ENCODE data around the gene ACOX3. TPM values are rescaled to one million over a fixed set of nuclear protein-coding genes. Genes with fewer than 3 reads are reported as not detected.

ACOX3 gene
- polyA plus RNA-seq, 3 donors: 12.7 to 14.6 (median 13.7) TPM

GRCh38 chr4:8325291-8325973, 115.1 kb downstream of the ACOX3 start:
- H3K27ac ChIP-seq (ENCODE audit: low read depth, low read length): no peak overlapping the region
- WGBS, 3 donors: 64 to 82% (median 81%) methylated on average over 8 of the region's 8 CpGs

GRCh38 chr4:8324640-8325239, 115.8 kb downstream of the ACOX3 start:
- no peak overlapping the region for H3K27ac ChIP-seq (ENCODE audit: low read depth, low read length)
- WGBS, 3 donors: 74 to 83% (median 83%) methylated on average over 6 of the region's 6 CpGs

DNA sequence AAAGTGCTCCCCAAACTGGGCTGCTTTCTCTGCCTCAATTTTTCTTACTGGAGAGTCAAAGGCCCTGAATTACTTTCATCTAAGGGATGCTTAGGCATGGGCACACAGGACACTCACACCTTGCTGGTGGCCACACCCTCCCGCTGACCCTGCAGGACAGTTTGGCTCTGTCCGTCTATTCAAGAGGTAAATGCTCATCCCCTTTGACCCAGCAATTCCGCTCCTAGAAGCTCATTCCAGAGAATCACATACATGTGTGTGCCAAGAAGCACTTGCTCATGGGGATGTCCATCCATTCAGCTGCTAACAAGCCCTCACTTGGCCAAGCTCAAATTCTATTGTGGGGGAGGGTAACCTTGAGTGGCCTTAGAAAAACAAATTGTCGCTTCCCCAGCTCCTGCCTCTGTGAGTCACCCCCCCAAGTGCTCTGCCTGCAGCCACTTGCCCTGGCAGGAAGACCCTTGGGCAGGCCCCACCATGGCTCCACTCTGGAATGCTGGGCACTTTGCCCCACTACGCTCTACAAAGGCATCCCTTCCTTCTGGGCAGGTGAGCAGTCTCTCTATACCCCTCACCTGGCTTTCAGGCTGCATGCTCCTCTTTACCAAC, 116.5 kb downstream of the ACOX3 start:
- no peak overlapping the region for H3K27ac ChIP-seq (ENCODE audit: low read depth, low read length)
- WGBS, 3 donors: 76 to 87% (median 85%) methylated on average over 5 of the region's 5 CpGs

GRCh38 chr4:8322794-8323704, 117.5 kb downstream of the ACOX3 start:
- 69 to 77% (median 76%) methylated on average over 9 of the region's 9 CpGs for WGBS, 3 donors

GRCh38 chr4:8321771-8322170, 118.8 kb downstream of the ACOX3 start:
- H3K27ac ChIP-seq (ENCODE audit: low read depth, low read length): no peak overlapping the region
- 73 to 75% (median 75%) methylated on average over 5 of the region's 5 CpGs for WGBS, 3 donors

More at GRCh38 chr4:8322794-8323704, 117.5 kb downstream of the ACOX3 start:
- H3K27ac ChIP-seq (ENCODE audit: low read depth, low read length): no peak overlapping the region

DNA sequence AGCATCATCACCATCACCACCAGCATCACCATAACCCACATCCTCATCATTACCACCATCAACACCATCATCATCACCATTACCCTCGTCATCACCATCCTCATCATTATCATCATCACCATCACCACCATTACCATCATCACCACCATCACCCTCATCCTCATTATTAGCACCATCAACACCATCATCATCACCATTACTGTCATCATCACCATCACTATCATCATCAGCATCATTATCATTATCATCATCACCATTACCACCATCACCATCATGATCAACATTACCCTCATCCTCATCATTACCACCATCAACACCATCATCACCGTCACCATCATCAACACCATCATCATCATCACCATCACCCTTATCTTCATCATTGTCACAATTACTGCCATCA, 119.3 kb downstream of the ACOX3 start:
- WGBS, 3 donors: 91 to 92% (median 91%) methylated on average over 2 of the region's 2 CpGs
- H3K27ac ChIP-seq (ENCODE audit: low read depth, low read length): no peak overlapping the region

DNA sequence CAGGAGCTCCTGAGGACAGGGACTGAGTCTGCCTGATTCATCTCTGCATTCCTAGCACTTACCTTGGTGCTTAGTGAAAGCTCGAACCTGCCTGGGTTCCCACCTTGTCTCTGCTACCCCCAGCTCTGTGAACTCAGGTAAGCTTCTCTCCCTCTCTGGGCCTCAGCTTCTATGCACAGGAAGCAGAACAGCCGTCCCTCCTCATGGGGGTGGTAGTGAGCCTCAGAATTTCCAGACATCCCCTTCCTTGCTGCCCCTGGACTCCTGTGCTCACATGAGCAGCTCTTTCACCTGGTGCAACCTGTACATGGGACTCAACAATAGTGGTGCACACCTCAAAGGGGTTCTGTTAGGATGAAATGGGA, 120.2 kb downstream of the ACOX3 start:
- no peak overlapping the region for H3K27ac ChIP-seq (ENCODE audit: low read depth, low read length)
- 73 to 77% (median 76%) methylated on average over 2 of the region's 2 CpGs for WGBS, 3 donors

GRCh38 chr4:8319731-8320385, 120.7 kb downstream of the ACOX3 start:
- H3K27ac ChIP-seq (ENCODE audit: low read depth, low read length): no peak overlapping the region
- 34 to 64% (median 39%) methylated on average over 13 of the region's 13 CpGs for WGBS, 3 donors

- H3K27ac ChIP-seq (ENCODE audit: low read depth, low read length): no peak overlapping the region
- 79 to 87% (median 82%) methylated on average over 6 of the region's 6 CpGs for whole genome bisulfite sequencing, 3 donors
Measured at GRCh38 chr4:8319061-8319460, 121.5 kb downstream of the ACOX3 start.

GRCh38 chr4:8318509-8318908, 122.0 kb downstream of the ACOX3 start:
- WGBS, 3 donors: 96 to 97% (median 96%) methylated on average over 7 of the region's 7 CpGs
- H3K27ac ChIP-seq (ENCODE audit: low read depth, low read length): no peak overlapping the region

DNA sequence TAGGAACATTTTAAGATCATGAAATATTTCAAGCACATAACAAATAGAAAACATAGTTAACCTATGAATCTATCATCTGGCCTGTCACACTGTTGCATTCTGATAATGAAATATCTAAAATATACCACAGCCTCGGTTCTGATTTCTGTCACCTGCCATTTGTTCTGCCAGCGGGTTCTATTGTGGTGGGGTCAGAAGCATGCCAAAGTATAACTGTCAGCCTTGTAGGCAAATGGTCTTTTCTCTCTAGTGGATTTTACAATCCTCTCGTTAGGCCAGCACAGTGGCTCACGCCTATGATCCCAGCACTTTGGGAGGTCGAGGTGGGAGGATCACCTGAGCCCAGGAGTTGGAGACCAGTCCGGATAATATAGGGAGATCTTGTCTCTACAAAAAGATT, 123.0 kb downstream of the ACOX3 start:
- WGBS, 3 donors: 87 to 90% (median 87%) methylated on average over 6 of the region's 6 CpGs
- no peak overlapping the region for H3K27ac ChIP-seq (ENCODE audit: low read depth, low read length)

- WGBS, 3 donors: 94 to 95% (median 94%) methylated on average over 15 of the region's 15 CpGs
Measured at GRCh38 chr4:8316911-8317351, 123.6 kb downstream of the ACOX3 start.

More at GRCh38 chr4:8316911-8317351, 123.6 kb downstream of the ACOX3 start:
- H3K27ac ChIP-seq (ENCODE audit: low read depth, low read length): no peak overlapping the region

Other genes starting within 250 kb of the ACOX3 start
- gene SH3TC1, start 241.4 kb downstream of the ACOX3 start, polyA plus RNA-seq: 10 to 100 TPM; 11.1 to 16.3 (median 14.2) TPM
- 10 to 100 TPM in 2 of 3 donors, 1 to 10 TPM in 1; 5.8 to 56.3 (median 41.8) TPM for gene HTRA3, start 171.0 kb downstream of the ACOX3 start, polyA plus RNA-seq
- gene TRMT44, start 54 bp upstream of the ACOX3 start, polyA plus RNA-seq: 10 to 100 TPM in 1 of 3 donors, 1 to 10 TPM in 2; 4.5 to 11.9 (median 5.3) TPM
- under 1 TPM in 1 of 3 donors, not detected in 2; 0.01 TPM for gene GPR78, start 139.7 kb upstream of the ACOX3 start, polyA plus RNA-seq
- gene CPZ, start 152.0 kb upstream of the ACOX3 start, polyA plus RNA-seq: 1 to 10 TPM in 2 of 3 donors, under 1 TPM in 1; 0.28 to 6.9 (median 3.2) TPM